GM19099 (cell line): Measurements from ENCODE around the gene CA7.

Experiments used
- POLR2A ChIP-seq: IDR thresholded peaks from 3 replicates; pipeline ENCODE4 v1.6.1; 2011; ENCODE audit warnings: low read depth; ENCODE audit not compliant: insufficient read length; ENCODE audit errors: extremely low read depth

CA7 gene

DNA sequence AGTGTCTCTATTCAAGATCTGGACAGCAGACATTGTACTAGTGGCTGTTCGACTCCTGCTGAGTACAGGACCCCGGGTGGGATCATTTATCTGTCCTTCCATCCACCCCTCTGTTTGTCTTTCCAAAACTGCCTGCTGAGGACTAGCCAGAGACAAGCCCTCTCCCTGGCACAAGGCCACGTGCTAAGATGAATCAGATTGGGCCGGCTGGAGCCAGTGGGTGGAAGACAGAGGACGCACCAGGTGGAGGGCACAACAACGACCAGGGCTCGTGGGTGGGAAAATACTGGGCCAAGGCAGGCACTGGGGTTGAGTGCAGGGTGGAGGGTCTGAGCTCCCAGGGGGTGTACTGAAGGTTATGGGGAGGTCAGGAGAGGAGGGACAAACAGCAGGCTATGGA lies 1.4 kb upstream of the CA7 start:
- no peak for TF ChIP-seq POLR2A

DNA sequence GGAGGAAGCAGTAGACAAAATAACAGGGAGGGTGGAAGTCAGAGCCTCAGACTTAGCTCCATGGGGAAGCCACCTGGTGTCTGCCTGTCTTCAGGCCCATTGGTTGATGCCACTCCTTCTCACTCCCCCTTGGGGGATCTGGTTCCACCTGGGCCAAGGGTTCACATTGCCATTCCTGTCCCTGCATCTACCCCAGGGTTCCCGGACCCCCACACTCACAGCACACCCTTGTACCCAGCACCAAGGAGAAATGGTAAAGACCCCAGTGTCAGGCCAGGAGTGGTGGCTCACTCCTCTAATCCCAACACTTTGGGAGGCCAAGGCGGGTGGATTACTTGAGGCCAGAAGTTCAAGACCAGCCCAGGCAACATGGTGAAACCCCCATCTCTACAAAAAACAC lies 1.0 kb upstream of the CA7 start:
- TF ChIP-seq POLR2A = no peak

DNA sequence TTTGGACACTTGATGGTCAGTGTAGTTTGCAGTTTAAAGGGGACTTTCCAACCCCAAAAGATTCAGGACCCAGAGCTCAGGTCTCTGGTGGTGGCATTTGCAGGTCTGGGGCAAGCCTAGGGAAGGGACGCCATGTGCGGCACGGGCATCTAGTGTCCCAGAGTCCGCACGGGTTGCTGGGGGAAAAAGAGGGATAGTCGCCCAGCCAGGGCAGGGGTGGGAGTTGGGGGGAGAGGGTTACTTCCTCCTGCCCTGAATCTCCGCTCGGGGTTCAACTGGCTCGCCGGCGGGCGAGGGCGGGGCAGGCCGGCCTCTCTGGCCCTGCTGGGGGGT lies 239 bp upstream of the CA7 start:
- no peak for TF ChIP-seq POLR2A

DNA sequence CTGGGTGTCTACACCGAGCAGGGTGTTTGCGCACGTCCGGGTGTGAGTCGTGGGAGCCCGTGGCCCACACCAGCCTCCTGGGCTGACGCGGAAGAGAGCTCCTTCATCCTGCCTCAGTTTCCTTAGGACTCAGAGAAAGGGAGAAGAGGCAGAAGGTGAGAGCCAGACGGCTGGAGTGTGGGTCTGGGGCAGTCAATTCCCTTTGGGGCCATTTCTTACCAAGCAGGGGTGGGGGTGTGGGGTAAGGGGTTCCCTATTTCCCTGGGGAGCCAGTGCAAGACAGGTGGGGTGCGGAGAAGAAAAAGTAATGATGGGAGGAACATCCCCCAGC lies 831 bp downstream of the CA7 start:
- no peak for TF ChIP-seq POLR2A

DNA sequence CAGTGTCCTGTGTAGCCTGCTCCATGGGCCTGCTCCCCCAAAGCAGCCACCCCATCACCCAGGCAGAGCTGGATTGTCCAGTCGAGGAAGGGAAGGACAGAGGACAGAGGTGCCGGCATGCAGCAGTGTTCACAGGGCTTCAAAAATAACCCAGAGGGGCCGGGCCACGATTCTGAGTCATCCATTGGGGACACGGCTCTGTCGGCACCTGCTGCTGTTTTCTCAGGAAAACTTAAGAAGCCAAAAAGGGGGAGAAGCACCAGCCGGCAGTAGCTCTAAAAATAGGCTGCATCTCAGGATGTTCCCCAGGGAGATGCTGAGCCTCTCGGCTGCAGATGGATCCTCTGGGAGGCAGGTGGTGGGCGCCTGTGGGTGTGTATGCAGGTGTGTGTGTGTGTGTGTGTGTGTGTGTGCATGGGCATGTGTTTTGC lies 1.6 kb downstream of the CA7 start:
- no peak for TF ChIP-seq POLR2A

DNA sequence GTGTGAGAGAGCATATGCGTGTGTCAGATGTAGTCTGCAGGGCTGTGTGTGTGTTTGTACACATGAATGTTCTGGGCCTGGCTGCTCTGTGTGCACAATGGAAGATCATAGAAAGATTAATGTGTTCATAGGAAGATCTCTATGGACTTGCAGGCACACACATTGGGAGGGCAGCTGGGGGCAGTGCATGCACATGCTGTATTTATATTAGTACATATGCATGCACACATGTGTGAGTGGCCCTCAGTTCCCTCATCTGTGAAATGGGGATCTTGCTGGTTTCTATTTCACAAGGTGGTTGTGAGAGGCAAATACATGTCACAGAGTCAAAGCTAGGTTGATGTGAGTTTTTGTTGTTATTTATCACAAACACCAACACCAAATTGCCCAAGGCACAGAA lies 2.1 kb downstream of the CA7 start:
- TF ChIP-seq POLR2A = no peak

DNA sequence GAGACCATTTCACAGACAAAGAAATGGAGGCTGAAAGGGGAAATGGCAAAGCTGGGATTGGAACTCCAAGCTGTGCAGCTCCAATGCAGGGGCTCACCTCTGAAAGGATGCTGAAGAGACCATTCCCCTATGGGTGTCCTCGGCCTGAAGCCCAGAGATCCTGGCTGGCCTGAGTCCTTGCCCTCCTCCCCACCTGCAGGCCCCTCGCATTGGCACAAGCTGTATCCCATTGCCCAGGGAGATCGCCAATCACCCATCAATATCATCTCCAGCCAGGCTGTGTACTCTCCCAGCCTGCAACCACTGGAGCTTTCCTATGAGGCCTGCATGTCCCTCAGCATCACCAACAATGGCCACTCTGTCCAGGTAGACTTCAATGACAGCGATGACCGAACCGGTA lies 2.6 kb downstream of the CA7 start:
- no peak for TF ChIP-seq POLR2A

DNA sequence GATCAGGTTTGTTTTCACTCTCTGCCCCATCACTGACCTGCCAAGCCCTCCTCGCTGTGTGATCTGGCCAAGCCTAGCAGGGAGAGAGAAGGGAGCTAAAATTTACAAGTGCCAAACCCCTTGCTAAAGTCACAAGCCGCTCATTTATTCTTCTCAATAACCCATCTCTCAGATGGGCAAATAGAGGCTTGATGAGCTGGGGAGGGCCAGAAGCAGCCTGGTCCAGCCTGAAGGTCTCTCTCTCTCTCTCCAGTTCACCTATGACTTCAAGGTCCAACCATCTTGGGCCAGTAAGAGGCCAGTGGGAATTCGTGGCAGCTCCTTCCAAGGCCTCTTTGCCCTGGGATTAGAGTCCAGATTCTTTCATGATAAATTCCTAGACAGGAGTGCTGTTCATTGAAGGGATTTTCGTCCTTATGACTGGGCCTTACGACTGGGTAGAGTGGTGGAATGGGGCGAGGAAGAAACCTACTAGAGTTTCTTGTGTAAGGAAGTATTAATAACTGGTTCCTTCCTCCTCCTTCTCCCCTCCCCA lies 3.4 kb downstream of the CA7 start:
- TF ChIP-seq POLR2A = no peak

DNA sequence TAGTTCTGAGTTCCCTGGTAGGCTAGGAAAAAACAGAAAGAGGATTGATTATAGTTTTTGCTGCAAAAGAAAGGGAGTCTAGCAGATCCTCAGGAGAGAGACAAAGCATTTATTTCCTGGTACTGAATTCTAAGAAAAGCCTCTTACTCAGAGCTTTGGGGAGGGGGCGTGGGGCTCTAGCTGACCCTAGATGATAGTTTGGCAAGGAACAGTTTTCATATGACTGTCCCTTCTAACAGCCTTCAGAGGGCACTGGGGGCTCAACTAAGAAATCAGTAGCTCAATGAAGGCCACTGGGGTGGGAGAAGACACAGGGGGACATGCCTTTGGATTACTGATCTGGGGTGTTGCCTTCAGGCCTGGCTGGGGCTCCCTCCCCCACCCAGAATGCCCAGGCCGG lies 4.0 kb downstream of the CA7 start:
- TF ChIP-seq POLR2A = no peak

DNA sequence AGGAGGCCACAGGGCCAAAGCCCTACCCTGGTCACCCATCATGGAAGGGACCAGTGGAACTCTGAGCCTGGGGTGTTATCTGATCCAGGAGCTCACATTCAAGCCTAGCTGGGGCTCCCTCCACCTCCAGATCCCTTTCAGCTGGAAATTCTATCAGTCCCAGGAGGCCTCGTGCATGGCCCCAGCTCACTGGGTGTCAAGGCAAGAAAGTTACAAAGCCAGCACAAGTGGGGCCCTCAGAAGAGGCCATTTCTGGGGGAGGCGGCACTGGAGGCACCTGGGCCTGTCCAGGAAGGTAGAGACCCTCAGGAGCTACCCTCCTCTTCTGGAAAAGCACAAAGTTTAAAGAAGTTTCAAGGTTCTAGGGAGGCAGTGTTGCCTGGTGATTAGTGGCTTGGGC lies 4.8 kb downstream of the CA7 start:
- no peak for TF ChIP-seq POLR2A

DNA sequence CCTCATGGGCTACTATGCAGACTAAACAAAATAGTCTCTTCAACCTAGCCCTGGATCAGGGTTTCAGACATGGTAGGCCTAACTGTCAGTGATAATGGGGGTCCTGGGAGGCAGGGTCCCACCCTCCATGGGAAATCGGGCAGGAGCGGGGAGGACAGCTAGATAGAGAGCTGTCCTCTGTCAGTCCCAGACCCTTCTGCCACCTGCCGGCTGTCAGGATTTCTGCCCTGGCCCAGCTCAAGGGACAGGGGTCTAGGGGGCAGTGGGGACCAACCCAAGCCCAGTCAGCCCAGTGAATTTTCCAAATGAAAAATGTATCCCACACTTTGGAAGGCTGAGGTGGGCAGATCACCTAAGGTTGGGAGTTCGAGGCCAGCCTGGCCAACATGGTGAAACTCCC lies 5.3 kb downstream of the CA7 start:
- TF ChIP-seq POLR2A = no peak

DNA sequence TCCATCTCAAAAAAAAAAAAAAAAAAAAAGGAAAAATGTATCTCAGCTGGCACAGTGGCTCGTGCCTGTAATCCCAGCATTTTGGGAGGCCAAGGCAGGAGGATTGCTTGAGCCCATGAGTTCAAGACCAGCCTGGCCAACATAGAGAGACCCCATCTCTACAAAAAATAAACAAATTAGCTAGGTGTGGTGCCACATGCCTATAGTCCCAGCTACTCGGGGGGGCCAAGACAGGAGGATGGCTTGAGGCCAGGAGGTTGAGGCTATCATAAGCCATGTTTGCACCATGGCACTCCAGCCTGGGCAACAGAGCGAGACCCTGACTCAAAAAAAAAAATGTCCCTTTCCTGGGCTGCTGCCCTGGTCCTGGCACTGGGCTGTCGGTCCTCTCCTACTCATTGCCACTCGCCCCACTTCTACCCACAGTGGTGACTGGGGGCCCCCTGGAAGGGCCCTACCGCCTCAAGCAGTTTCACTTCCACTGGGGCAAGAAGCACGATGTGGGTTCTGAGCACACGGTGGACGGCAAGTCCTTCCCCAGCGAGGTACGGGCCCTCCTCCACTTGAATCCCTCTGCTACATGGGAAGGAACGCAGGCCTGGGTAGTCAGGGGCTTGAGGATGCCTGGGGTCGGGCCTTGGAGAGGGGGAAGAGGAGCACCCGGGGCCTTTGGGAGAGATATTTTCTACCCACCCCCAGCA lies 6.1 kb downstream of the CA7 start:
- TF ChIP-seq POLR2A = no peak

DNA sequence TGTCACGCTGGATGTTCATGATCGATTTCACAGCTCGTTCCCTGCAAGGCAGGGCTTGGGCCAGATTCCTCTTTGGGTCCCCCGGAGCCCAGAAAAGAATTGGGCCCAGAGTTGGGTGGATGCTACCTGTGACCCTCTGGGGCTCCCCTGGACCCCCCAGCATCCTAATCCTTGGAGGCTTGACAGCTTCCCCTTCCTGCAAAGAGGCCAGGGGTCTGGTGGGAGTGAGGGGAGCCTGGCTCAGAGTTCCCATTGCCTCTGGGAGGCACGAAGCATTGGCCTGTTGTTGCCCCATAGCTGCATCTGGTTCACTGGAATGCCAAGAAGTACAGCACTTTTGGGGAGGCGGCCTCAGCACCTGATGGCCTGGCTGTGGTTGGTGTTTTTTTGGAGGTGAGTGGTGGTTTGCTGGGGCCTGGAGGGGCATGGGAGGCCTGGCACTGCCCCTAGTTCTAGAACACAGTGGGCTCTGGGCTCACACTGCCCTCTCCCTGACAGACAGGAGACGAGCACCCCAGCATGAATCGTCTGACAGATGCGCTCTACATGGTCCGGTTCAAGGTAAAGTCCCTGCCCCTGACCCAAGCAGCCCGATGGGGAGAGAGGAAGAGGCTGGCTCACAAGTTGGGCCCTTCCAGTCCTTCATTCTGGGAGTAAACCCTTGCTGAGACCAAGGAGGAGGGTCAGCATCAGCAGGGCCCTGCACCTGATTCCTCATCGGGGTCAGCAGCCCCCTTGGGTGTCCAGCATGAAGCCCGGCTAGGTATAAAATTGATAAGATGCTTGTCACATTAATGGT lies 7.2 kb downstream of the CA7 start:
- no peak for TF ChIP-seq POLR2A

DNA sequence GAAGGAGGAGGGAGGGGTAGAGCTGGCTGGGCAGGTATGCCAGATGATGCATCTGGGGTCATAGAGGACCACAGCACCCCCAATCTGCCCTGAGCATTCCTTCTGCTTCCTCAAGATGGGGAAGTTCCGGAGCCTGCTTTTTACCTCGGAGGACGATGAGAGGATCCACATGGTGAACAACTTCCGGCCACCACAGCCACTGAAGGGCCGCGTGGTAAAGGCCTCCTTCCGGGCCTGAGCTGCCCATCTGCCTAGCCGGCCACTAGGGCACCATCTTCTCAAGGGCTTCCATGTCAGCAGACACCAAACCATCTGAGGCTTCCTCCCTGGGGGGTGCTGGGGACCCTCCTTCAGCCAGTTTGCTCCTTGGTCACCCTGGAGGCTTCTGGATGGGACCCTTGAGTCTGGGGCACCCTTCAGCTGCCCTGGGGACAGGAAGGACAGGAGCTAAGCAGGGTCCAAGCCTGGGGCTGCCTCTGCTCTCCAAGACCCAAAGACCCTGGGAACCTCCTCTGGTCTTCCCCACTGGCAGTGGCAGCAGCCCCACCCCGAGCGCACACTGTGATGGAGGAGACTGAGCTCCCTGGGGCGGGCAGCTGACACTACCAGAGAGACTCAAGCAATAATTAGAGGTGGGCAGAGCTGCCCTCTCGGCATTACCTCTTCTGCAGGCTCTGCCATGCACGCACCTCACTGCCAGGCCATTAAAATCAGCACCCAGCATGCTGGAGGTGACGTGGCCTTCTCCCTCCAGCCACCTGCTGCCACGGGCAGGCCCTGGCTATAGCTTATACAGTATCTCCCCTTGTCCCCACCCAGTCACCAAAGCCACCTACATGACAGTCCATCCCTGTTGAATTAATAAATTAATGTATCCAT lies 9.3 kb downstream of the CA7 start:
- TF ChIP-seq POLR2A = no peak

DNA sequence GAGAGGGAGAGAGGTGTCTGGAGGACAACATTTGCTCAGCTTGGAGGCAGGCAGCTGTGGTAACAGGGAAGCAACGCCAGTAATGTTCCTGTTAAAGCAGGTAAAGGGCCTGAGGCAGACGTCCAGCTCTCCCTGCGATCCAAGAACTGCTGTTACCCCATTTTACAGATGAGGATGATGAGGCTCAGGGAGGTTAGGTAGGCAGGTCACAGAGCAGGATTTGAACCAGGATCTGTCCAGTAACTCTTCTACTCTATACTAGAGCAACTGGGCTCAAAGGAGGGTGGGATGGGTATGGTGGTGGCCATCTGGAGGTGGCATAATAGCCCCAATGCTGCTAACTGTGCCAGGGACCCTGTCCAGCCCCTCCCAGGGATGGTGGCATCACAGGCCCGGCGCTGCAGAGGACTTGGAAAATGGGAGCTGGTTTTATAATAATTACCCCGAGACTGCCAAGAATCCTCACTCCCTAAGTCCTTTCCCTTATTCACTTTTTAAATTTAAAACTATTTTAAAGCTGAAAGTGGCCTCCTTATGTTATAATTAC lies 12.0 kb downstream of the CA7 start:
- no peak for TF ChIP-seq POLR2A
